Activated gamma-delta T cell treated with anti-CD3 and anti-CD28 coated beads, Interleukin-2, amount 50 U/mL, for 16 hours (primary cell): ENCODE measurements around the gene CCDC3.

ENCODE experiments used
- DNase-seq: peaks from one replicate; pipeline ENCODE4 v3.0.0-alpha.2; 2020; ENCODE audit warnings: low read depth

The CCDC3 gene

DNA sequence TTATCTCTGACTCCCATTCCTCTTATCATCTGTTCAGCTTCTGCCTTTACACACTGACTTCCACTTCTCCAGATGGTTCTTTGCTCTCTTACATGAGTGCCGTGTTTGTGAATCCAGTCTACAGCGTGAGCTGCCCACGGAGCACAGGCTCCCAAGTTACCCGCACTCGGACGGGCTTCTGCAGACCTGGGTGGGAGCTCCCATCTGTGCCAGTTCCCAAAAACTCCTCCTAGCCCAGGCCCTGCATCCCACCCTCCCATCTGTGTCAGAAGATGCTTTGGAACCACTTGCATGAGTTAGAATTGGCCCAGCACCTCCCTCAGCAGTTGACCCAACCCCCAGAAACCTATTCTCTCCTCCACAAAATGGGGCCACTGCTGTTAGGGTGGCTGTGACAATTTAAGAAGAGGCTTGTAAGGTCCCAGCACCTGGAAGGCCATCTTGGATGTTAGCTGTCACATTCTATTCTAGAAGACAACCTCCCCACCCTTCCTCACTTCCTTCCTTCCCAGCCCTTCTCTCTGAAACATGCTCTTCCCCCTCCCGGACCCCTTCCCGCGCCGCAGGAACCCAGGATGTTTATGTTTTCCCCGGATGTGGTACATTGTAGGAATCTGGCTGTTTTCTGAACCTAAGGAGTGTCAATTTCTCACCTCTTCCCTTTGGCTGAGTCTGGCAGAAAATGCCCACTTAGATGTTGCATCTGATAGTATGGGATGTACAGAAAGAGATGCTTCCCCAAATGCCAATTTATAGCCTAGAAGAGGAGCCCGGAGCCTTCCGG lies 79.2 kb downstream of the CCDC3 start:
- DNase-seq: no peak

DNA sequence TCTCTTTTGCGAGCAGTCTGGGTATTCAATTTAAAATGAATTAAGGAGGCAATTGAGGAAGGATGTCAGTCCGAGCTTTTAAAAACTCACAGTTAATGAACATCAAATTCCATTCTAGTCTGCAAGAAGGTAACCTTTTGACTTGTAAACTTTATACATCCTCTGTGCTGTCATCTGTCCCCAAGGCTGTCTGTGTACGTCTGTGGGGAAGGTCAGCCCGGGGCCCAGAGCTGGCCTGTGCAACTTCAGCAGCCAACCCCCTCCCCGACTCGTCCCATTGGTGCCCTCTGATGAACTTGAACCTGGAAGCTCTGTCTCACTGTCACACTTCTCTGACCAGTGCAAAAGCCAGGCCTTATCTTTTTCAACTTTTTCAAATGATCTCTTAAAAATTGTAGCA lies 80.3 kb downstream of the CCDC3 start:
- DNase-seq: no peak

GRCh38 chr10:12919574-12919973 lies 81.9 kb downstream of the CCDC3 start:
- DNase-seq: no peak

DNA sequence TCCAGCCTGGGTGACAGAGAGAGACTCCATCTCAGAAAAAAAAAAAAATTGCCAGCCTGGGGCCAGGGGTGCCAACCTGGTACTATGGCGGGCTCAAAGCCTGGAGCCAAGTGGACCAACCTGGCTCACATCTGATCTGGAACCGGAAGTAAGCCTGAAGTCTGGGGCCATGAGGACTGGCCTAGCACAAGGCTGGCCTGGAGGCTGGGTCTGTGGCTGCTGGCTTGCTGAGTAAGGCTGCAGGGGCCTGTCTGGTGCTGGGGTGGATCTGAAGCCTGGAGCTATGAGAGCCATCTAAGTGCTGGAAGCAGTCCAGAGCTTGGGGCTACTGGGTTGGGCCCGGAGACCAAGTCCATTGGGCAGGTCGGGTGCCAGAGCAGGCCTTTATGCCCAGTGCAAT lies 84.9 kb downstream of the CCDC3 start:
- DNase-seq: no peak

DNA sequence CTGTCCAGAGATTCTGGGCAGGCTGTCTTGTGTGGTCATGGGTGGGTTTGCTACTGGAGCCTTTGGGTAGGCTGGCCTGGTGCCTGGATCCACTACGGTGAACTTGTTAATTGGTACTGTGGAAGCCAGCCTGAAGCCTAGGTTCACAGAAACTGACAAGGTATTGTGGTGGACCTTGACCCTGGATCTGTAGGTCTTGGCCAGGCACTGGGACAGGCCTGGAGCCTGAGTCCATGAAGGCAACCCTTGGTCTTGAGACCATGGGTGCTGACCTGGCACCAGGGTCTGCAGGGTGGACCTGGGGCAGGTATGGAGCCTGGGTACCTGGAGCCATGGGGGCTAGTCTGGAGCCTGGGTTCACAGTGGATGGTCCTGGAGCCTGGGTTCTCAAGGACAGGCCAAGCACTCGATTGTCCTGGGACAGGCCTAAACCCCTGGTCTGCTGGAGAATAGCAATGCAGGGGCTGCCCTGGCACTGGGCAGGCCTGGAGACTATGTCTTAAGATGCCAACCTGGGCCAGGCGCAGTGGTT lies 85.8 kb downstream of the CCDC3 start:
- no peak for DNase-seq

DNA sequence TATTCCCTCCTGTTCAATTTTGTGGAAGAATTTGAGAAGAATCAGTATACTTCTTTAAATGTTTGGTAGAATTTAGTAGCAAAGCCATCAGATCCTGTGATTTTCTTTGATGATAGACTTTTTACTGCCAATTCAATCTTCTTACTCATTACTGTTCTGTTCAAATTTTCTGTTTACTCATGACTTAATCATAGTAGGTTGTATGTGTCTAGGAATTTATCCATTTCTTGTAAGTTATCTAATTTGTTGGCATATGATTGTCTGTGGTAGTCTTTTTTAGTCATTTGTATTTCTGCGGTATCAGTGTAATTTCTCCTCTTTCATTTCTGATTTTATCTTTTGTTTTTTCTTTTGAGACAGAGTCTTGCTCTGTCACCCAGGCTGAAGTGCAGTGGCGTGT lies 87.4 kb downstream of the CCDC3 start:
- DNase-seq: no peak

DNA sequence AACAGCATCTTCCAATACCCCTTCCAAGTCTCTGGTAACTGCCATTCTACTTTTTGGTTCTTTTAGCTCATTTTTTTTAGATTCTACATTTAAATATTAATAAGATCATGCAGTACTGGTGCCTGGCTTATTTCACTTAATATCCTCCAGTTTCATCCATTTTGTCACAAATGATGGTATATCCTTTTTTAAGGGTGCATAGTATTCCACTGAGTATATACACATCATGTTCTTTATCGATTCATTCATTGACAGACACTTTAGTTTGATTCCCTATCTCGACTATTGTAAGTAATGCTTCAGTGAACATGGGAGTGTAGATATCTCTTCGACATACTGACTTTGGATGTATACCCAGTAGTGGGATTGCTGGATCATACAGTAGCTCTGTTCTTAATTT lies 89.7 kb downstream of the CCDC3 start:
- no peak for DNase-seq

- no peak for DNase-seq
Observed at GRCh38 chr10:12910835-12911234, 90.7 kb downstream of the CCDC3 start.

DNA sequence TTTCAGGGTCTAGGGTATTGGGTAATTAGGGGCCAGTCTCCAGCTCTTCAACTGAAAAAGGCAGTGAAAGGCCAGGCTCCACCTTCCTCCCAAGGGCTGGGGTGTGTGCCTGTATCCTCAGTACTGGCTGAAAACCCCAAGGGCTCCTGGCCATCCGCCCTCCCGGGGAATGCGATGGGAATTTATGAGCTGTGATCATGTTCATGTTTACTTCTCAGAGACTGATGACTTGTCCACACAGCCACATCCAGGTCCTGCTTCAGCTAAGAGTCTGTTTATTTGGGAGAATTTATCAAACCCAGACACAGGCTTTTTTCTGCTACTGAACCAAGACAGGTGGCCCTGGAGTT lies 91.7 kb downstream of the CCDC3 start:
- no peak for DNase-seq

DNA sequence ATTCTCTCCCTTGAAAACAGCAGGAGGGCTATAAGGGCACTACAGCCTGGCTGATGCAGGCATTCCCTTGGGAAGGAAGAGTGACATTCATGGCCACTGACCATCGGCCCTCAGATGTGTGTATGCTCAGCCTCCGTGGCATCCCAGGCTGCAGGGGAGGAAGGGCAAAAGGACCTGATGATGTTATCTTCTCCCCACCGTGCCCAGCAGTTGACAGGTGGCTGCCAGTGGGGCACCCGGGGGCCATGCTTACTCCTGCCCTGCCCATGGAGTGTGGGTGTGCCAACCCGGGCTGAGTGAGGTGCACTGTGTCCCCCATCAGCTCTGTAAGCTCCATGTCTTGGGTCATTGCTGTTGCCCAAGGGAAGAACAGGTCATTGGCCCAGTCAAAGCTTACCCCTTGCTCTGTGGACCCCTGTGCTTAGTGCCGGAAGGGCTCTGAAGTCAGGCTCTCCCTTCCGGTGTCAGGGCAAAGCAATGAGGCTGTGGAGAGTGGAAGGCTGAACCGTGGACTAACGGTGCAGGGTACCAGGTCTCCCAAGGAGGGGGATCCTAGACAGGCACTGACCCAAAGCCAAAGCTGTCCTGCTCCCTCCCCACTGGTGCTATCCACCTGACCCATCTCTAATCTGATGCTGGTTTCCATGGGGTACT lies 92.2 kb downstream of the CCDC3 start:
- DNase-seq: no peak

DNA sequence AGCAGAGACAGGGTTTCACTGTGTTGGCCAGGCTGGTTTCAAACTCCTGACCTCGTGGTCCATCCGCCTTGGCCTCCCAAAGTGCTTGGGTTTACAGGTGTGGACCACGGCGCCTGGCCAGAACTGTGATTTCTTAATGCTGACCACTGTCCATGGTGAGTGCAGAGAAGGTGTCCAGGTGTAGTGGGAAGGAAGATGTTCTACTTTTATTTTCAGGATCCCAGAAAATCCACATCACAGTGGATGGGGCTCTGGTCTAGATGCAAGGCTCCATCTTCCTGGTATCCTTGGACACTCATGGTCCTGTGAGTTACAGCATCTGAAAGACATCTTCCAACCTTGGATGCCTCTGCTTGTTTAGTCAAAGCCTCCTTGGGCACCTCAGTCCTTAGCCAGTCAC lies 92.7 kb downstream of the CCDC3 start:
- DNase-seq: no peak

DNA sequence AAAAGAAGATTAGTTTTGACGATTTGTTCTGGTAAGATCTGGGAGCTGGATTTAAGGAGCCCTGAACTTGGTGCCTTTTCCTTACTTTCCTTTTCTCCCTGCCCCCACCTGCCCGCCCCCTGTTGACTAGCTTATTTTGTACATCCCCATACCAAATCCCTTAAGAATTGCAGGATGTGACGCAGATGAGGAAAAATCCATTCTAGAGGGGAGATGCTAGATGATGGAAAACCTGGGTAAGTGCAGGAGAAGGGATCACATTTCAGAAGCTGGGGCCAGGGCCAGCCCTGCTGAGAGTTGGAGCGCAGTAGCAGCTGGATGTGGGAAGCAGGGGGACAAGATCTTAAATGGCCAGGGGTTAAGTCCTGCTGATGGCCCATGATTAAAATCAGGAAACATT lies 93.9 kb downstream of the CCDC3 start:
- no peak for DNase-seq

- no peak for DNase-seq
Observed at GRCh38 chr10:12906051-12906541, 95.4 kb downstream of the CCDC3 start.

DNA sequence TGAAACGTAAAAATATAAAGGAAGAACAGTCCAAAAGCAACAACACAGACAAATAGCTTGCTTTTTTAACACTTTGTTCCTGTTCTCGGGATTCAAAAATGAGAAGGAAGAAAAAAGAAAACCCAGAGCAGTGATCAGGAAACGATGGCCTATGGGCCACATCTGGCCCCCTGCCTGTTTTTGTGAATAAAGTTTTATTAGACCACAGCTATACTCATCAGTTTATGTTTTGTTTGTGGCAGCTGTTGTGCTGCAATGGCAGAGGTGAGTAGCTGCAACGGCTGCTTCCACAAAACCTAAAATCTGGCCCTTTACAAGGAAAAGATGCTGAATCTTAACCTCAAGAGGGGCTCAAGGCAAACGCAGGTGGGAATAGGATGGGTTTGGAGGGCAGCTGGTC lies 96.4 kb downstream of the CCDC3 start:
- DNase-seq: no peak

DNA sequence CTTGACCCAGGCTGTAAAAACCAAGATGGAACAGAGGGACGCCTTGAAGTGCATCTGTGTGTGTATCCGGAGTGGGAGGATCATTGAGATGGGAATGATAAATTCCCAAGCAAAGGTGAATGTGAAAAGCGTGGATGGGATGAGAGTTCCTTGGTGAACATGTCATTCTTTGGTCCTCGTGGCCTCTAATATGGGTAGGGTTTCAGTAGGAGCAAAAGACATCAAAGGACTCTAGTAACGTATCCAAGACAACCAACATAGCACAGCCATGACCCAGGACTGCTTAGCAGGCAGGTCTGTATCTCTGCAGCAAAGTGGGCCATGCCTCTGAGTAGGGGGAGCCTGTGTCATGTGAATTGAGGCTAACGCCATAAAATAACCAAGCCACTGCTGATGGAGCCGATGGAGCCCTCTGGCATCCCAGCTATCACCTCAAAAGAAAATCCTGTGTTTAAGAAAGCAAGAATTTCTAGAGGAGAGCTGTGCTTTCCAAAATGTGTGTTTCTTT lies 98.6 kb downstream of the CCDC3 start:
- DNase-seq: no peak

- DNase-seq: peak; percentile 21
Observed at GRCh38 chr10:12902135-12902572, 99.4 kb downstream of the CCDC3 start.

- DNase-seq: no peak
Observed at GRCh38 chr10:12899546-12899945, 102.0 kb downstream of the CCDC3 start.

GRCh38 chr10:12898271-12898670 lies 103.2 kb downstream of the CCDC3 start:
- no peak for DNase-seq

GRCh38 chr10:12897278-12897677 lies 104.2 kb downstream of the CCDC3 start:
- DNase-seq: no peak

- no peak for DNase-seq
Observed at GRCh38 chr10:12896251-12896650, 105.3 kb downstream of the CCDC3 start.

- no peak for DNase-seq
Observed at GRCh38 chr10:12892924-12893323, 108.6 kb downstream of the CCDC3 start.

- no peak for DNase-seq
Observed at GRCh38 chr10:12890958-12891357, 110.6 kb downstream of the CCDC3 start.

DNA sequence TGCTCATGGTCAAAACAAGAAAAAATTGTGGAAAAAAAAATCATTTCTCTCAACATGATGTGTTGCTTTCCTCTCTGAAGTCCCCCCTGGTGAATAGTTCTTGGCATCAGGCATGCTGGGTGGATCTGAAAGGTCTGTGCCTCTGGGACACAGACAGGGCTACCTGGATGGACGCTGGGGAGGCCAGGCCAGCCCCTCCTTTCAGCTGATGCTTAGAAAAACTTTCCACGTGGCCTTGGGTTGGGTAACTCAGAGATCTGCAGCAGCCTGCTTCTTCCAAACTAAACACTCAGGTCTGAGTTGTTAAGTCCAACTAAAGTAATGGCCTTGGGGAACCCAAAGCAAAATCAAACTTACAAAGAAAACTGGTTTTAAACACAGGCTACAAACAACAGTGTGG lies 113.0 kb downstream of the CCDC3 start:
- DNase-seq: no peak
